HepG2 (cell line): ENCODE results near the gene SKI. TPM values are rescaled to one million over a fixed set of nuclear protein-coding genes. Genes with fewer than 3 reads are reported as not detected.
A peak's percentile ranks its signal among the peaks of the same experiment; 100 is the strongest.

ENCODE experiments used
- ATAC-seq: fragments of 200-7000 bp; cut with Tn5 transposase; 3 replicates; pipeline ENCODE4 v1.9.1; 2020; ENCODE audit warnings: mild to moderate bottlenecking, moderate library complexity
- BruUV-seq: library from RNA; stranded (reverse); fragments of 400-500 nt; replicated peaks from 2 replicates; lab custom pipeline; 2021; lab: Mats Ljungman, UMichigan
- CTCF ChIA-PET: fragments of 300-600 bp; formaldehyde crosslinking; extraction: SDS; loops from one replicate; lab custom pipeline; 2021; ENCODE audit warnings: low total read pairs, inconsistent platforms, low intra/inter-chr PET ratio; lab: Yijun Ruan, JAX
- POLR2A ChIA-PET: fragments of 350-600 bp; sonication (Branson Sonifier 250); formaldehyde crosslinking; loops from one replicate; lab custom pipeline; 2020; ENCODE audit warnings: antibody characterized with exemption, inconsistent platforms; lab: Yijun Ruan, JAX
- DNase-seq: peaks from one replicate; pipeline ENCODE4 v3.0.0-alpha.2; 2015; ENCODE audit warnings: low spot score
- FAIRE-seq: peaks from 3 replicates; lab custom pipeline; 2011; peaks lifted over from hg19 to GRCh38; lab: Jason Lieb, UNC
- H2AFZ ChIP-seq: one replicate; pipeline ENCODE4 v1.6.1; 2011; ENCODE audit warnings: low read length, inconsistent platforms
- H3K27ac ChIP-seq: fragments of 300-600 bp; 3 replicates; pipeline ENCODE4 v1.8.0; 2011; ENCODE audit warnings: mixed run types, mild to moderate bottlenecking, mixed read lengths, low read length, inconsistent platforms; ENCODE audit not compliant: insufficient read depth; ENCODE audit errors: extremely low read length
- H3K27me3 ChIP-seq, 2 experiments: fragments of 200-600 bp in 1 of 2; 2 replicates in 1 of 2; 3 replicates in 1 of 2; pipeline versions ENCODE4 v1.6.0 to v1.8.0; 2011; ENCODE audit warnings: low read length in 2 of 2, mild to moderate bottlenecking in 2 of 2, moderate library complexity in 2 of 2, inconsistent platforms in 1 of 2; ENCODE audit not compliant: insufficient read depth in 2 of 2, control insufficient read depth in 1 of 2
- H3K36me3 ChIP-seq, 2 experiments: fragments of 200-600 bp in 1 of 2; replicated peaks in 1 of 2; 2 replicates in 1 of 2; 3 replicates in 1 of 2; pipeline versions ENCODE4 v1.5.1 to v1.8.0; 2011; ENCODE audit warnings: low read length in 2 of 2, inconsistent platforms in 1 of 2; ENCODE audit not compliant: insufficient read depth in 2 of 2, control insufficient read depth in 1 of 2
- H3K4me1 ChIP-seq: 2 replicates; pipeline ENCODE4 v1.5.1; 2012; ENCODE audit warnings: low read length, inconsistent platforms; ENCODE audit not compliant: insufficient read depth
- H3K4me2 ChIP-seq: 2 replicates; pipeline ENCODE4 v1.6.0; 2011; ENCODE audit warnings: low read depth, low read length, inconsistent platforms
- H3K4me3 ChIP-seq, 3 experiments: fragments of 200-600 bp in 1 of 3; sonication (generic), shearing (Covaris generic) in 1 of 3; replicated peaks in 1 of 3; 2 replicates each; pipeline ENCODE4 v1.5.1; 2011 to 2016; ENCODE audit warnings: low read length in 3 of 3, inconsistent platforms in 2 of 3, low read depth in 2 of 3, mild to moderate bottlenecking in 2 of 3, control low read depth in 1 of 3, mixed read lengths in 1 of 3; ENCODE audit not compliant: insufficient read depth in 1 of 3
- H3K79me2 ChIP-seq: one replicate; pipeline ENCODE4 v1.6.1; 2011; ENCODE audit warnings: low read length, inconsistent platforms; ENCODE audit not compliant: insufficient read depth
- H3K9ac ChIP-seq: 2 replicates; pipeline ENCODE4 v1.6.0; 2011; ENCODE audit warnings: mild to moderate bottlenecking, low read depth, low read length, inconsistent platforms; ENCODE audit not compliant: insufficient read depth
- H3K9me3 ChIP-seq: 2 replicates; pipeline ENCODE4 v1.5.1; 2012; ENCODE audit warnings: mild to moderate bottlenecking, low read length
- H4K20me1 ChIP-seq: 2 replicates; pipeline ENCODE4 v1.6.0; 2011; ENCODE audit warnings: inconsistent platforms, mild to moderate bottlenecking, low read length, moderate library complexity; ENCODE audit not compliant: insufficient read depth
- FOXK1 ChIP-seq: sonication (generic); formaldehyde crosslinking; IDR thresholded peaks from 2 replicates; pipeline ENCODE4 v1.4.0; 2020; ENCODE audit warnings: low read depth, missing genetic modification reagents, borderline replicate concordance
- HNRNPLL ChIP-seq: fragments of 200-400 bp; formaldehyde crosslinking; IDR thresholded peaks from 2 replicates; pipeline ENCODE4 v1.6.1; 2017; ENCODE audit warnings: mild to moderate bottlenecking, low read depth, low read length; ENCODE audit not compliant: poor library complexity, severe bottlenecking
- ZBTB7A ChIP-seq: sonication (generic); formaldehyde crosslinking; IDR thresholded peaks from 2 replicates; pipeline ENCODE4 v1.8.0; 2022; ENCODE audit warnings: mild to moderate bottlenecking, missing genetic modification reagents
- ZNF121 ChIP-seq: sonication (generic); formaldehyde crosslinking; IDR thresholded peaks from 2 replicates; pipeline ENCODE4 v1.5.0; 2020; ENCODE audit warnings: mild to moderate bottlenecking, missing genetic modification reagents
- ZNF263 ChIP-seq: sonication (generic); formaldehyde crosslinking; IDR thresholded peaks from 2 replicates; pipeline ENCODE4 v1.4.0; 2020; ENCODE audit warnings: missing genetic modification reagents
- ZNF549 ChIP-seq: sonication (generic); formaldehyde crosslinking; IDR thresholded peaks from 2 replicates; pipeline ENCODE4 v1.5.0; 2020; ENCODE audit warnings: missing genetic modification reagents
- WGBS: methylation state at CpG from one replicate; pipeline ENCODE4 v1.1.6; 2017; ENCODE audit warnings: low lambda C conversion rate; 5-methylcytosine and 5-hydroxymethylcytosine counted together
- in situ Hi-C: cut with HindIII; loops from 2 replicates; pipeline ENCODE4 v1.10.0; 2017; ENCODE audit warnings: low pct_unique_long_range_greater_than_20kb; ENCODE audit not compliant: extremely low pct_ligation_motif_present
- intact Hi-C: fragments of 100-400 bp; cut with micrococcal nuclease; formaldehyde crosslinking; loops from one replicate; pipeline ENCODE4 v1.10.0; 2022; ENCODE audit not compliant: unreplicated experiment
- polyA plus RNA-seq, 8 experiments: library from polyadenylated mRNA; depleted of rRNA in 3 of 8; stranded (reverse) in 7 of 8; unstranded in 1 of 8; fragments of >200 nt; fragmentation: Illumina TruSeq in 4 of 8; extraction: Trizol in 4 of 8; gene quantifications; 2 replicates each; pipeline versions ENCODE4 v1.2.1 to v1.2.3, GENCODE V29; 2011 to 2016; ENCODE audit warnings: low read depth in 4 of 8, missing spikeins in 1 of 8, mixed read lengths in 1 of 8; ENCODE audit not compliant: insufficient read depth in 1 of 8
- total RNA-seq, 5 experiments: library from RNA; depleted of rRNA; stranded (reverse); fragments of >200 nt; fragmentation: Illumina TruSeq; extraction: Trizol; gene quantifications; 2 replicates each; pipeline ENCODE4 v1.2.3, GENCODE V29; 2016; ENCODE audit warnings: low read depth in 1 of 5

The SKI gene
- total and polyA plus RNA-seq, 2 of the 13 experiments (the other 11 are each of a cell fraction or from before 2014, with no cell fraction given) = 4.7 to 6.9 TPM

DNA sequence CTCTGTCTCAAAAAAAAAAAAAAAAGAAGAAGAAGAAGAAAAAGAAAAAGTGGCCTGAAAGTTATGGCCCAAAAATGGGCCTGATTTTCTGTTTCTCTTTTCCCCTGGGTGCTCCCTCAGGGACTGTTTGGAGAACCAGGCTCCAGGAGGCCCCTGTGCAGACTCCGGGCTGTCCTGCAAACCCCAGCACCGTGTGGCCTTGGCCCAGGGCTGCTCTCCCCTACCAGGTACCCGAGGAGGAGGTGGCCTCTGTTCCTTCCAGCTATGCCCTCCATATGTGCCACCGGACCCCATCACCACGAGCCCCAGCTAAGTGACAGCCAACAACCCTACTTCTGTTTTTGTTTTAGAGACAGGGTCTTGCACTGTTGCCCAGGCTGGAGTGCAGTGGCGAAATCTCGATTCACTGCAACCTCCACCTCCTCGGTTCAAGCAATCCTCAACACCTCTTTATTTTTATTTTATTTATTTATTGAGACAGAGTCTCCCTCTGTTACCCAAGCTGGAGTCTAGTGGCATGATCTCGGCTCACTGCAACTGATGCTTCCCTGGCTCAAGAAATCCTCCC is 26.0 kb upstream of the SKI start:
- no peak overlapping the region for H2AFZ ChIP-seq
- H3K27me3 ChIP-seq = peaks cover 0 to 20% of the 10 kb centered on the region in 2 experiments; a peak in 4 of 5 replicates
- DNase-seq (no peak), FAIRE-seq (no peak), ATAC-seq (no peak)
- no peak overlapping the region for H3K4me2 ChIP-seq
- no peaks in the 10 kb centered on the region for H4K20me1 ChIP-seq
- H3K4me1 ChIP-seq = peaks cover 84% of the 10 kb centered on the region
- H3K36me3 ChIP-seq = no peaks in the 10 kb centered on the region
- WGBS = 55% methylated on average over 8 of the region's 9 CpGs
- in situ Hi-C loops = no loop called here
- H3K27ac ChIP-seq = no peak overlapping the region
- TF ChIP-seq ZBTB7A (no peak), ZNF121 (CRISPR knock-in tag) (0 out of 2 replicates have a peak, but pooled peaks have one; percentile 46)
- TF ChIP-seq, all 625 proteins: peak for 1
- H3K79me2 ChIP-seq = no peaks in the 10 kb centered on the region
- intact Hi-C loops = no loop called here
- H3K4me3 ChIP-seq = no peak overlapping the region
- CTCF ChIA-PET = no interaction called here
- no peak overlapping the region for H3K9ac ChIP-seq
- POLR2A ChIA-PET = interaction anchor here (1.1 to 8.5 kb wide), 2 partner anchors 9 to 28 kb away, joined by 3 to 178 read pairs; partner anchors contain the start of gene SKI
- no peaks in the 10 kb centered on the region for H3K9me3 ChIP-seq
- BruUV-seq = no TSS peak

DNA sequence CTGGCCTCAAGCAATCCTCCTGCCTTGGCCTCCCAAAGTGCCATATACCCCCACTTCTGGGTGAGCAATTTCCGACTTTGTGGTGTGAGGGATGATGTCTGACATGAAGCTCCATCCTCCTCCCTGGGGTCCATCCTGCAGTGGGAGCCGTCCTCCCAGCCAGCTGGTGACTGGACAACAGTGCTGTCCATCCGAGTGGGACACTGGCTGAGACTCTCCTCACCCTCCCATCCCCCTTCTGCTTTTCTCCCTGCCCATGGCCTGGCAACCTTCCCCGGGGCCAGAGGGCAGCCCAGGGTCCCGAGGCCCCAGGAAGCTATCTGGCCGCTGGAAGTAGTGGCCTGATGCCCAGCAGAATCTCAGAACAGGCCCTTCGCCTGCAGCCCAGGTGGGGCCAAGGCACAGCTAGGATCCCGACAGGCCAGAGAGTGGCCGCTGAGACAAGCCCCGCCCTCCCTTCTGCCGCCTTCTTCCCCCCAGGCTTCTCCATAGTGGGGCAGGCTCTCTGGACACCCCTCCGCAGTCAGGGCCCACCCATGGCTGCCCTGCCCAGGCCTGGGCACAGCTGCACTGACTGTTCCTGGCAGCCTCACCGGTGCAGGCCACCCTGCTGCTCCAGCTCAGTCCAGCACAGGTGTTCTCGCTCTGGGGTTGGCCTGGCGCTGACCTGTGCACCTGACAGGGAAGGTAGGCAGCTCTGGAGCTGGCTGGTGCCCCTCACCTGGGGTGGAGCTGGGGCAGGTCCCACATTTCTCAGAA is 25.1 kb upstream of the SKI start:
- no TSS peak for BruUV-seq
- Histone ChIP-seq H3K36me3 (no peaks in the 10 kb centered on the region), H3K9ac (peak overlapping the region; percentile 8; the same call in 1 of the 2 replicates), H3K9me3 (no peaks in the 10 kb centered on the region), H2AFZ (no peak overlapping the region), H3K4me2 (peak overlapping the region; percentile 90), H3K4me3 (peak overlapping the region in 1 of 3 experiments; percentile 83; a peak in 1 of 6 replicates), H3K4me1 (peaks cover 84% of the 10 kb centered on the region), H3K27ac (no peak overlapping the region), H3K27me3 (peaks cover 0 to 20% of the 10 kb centered on the region in 2 experiments; a peak in 4 of 5 replicates), H4K20me1 (no peaks in the 10 kb centered on the region), H3K79me2 (no peaks in the 10 kb centered on the region)
- in situ Hi-C loops (no loop called here), intact Hi-C loops (no loop called here)
- DNase-seq = no peak
- WGBS = 23% methylated on average over 13 of the region's 15 CpGs
- no peak for FAIRE-seq
- POLR2A ChIA-PET = interaction anchor here (1.0 to 8.5 kb wide), 4 partner anchors 8 to 28 kb away, joined by 3 to 178 read pairs (median 4); partner anchors contain the start of genes FAAP20 and SKI
- ATAC-seq = no peak
- TF ChIP-seq ZNF263 (peak; percentile 58; the same call in 1 of the 2 replicates), ZNF549 (CRISPR knock-in tag) (no peak), HNRNPLL (peak; percentile 10), FOXK1 (CRISPR knock-in tag) (no peak)
- CTCF ChIA-PET = no interaction called here
